DMS153 treated with DMSO at 0.1 percent for 48 hours (cell line): ENCODE measurements around the gene STYXL2.

Source experiments
- DNase-seq: peaks from one replicate; lab custom pipeline; 2025; ENCODE audit not compliant: unreplicated experiment; lab: John Stamatoyannopoulos, UW

Gene STYXL2

DNA sequence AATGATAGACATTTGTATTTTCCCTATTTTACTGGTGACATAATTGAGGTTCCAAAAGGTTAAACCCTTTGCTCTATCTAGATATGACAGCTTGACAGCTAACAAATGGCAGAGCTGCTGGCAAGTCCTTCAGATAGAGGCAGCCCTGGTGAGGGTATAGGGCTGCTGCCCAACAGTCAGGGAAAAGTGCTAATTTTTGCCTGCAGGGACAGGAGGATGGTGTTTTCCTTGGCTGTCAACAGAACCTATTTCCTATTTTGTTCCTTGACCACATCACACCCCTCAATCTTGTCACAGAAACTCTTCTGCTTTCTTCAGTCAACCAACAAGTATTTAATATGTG is 16.0 kb upstream of the STYXL2 start:
- DNase-seq: no peak

DNA sequence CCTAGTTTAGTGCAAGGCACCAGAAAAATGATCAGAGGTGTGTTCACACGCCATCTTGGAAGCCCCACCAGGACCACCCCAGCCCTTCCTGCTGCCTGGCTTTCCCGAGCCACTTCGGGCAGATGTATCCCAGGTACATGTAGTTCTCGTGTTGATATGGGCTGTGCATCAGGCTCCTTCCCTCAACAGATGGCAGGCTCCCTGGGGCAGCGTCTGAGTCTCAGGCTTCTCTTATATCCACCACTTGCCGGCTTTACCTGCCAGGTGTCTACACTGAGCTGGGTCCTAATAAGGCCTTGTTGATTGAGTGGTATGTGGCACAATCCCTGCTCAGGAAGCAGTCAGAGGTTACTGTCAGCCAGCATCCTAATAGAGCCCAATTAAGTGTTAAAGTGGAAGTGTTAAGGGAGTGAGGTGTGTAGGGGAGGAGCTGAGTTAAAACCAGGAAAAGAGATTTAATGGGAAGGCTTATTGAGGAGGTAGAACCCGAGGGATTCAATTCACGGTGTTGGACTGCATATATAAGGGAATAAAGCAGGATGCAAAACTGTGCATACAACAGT is 12.2 kb upstream of the STYXL2 start:
- no peak for DNase-seq

DNA sequence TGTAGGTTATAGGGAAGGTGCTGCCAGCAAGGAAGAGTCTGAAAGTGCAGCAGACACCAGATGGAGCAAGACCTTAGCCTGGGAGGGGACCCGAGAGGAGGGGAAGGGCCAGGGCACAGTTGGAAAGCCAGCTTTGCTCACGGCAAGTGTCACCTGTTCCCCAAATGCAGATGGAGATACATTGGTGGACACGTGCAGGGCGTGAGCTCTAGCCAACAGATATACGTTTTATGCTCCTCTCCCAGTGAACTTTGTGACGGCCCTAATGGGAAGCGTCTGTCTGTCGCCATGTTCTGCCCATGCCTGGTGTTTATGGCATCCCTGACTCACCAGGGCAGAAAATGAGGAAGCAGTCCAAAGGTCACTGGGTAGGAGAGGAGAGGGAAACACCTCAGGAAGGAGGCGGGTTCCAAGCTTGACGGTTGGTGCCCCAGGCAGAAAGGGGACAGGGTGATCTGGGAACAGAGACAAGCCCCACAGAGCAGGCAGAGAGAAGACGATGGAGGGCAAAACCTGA is 11.3 kb upstream of the STYXL2 start:
- no peak for DNase-seq

DNA sequence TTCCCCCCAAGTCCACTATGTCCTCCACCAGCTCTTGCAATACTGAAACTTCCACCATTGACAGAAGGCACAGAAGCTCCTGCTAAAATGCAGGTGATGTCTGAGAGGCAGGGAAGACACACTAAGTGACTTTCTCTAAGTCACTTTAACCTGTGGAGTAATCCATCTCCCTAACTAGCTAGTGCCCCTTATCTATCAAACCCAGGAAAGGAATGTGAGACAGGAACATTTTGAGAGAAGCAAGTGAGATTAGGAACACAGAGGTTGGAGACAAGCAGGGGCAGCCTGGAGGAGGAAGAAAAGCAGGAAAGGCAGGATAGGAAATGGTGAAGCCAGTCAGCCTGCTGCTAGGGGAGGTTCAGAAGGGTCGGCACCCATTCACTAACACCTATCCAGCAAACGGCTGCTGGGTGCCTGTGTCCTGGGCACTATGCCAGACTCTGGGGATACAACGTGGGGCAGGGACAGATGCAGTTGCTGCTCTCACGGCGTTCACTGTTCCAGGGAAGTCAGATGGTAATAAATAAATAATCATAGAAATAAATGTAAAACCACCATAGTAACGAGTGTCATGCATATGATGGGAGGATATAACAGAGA is 10.7 kb upstream of the STYXL2 start:
- DNase-seq: peak; percentile 79

DNA sequence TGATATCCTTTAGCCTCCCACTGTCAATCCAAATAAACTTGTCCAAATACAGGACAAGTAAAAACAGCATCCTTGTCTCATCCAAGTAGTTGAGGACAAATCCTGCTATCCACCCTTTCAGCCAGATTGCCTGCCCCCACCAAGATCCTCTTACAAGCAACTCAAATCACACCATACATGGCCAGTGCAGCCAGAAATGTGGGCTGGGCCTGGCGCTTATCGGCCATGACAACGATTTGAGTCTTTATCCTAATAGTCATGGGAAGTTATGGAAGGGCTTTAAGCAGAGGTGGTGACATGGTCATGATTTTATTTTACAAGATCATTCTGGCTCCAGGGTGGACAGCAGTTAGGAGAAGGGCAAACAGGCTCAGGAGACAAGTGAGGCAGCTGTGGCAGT is 10.0 kb upstream of the STYXL2 start:
- DNase-seq: no peak

DNA sequence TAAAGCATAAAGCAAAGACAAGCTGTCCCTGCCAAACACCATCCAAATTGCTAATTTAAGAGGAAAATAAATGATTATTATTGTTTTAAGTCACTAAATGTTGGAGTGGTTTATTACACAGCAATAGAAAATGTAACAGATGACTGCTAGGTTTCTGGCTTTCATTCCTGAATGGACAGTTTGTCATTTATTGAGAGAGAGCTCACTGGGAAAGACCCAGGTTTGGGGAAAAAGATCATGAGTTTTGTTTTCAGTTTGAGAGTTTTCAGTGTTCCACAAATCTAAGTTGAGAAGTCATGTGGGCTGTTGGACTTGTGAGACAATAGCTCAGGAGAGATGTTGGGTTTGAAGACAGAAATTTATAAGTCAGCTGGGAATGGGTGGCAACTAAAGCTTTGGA is 9.1 kb upstream of the STYXL2 start:
- DNase-seq: no peak

DNA sequence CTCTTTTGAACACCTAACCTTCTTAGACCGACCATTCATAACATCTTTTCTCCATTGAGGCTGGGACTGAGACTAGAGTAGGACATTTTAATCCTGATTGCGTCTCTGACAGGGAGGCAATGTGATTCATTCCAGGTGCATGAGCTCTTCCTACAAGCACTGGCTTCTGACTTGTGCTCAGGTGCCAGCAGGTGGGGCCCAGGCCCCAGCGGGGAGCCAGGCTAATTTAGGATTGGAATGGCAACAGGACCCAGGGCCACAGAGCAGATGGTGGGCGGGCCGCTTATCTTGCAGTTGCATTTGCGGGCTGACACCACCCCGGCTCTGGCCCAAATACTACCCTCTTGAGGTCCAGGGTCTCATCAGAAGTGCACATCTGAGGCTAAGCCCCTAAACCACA is 7.8 kb upstream of the STYXL2 start:
- no peak for DNase-seq

DNA sequence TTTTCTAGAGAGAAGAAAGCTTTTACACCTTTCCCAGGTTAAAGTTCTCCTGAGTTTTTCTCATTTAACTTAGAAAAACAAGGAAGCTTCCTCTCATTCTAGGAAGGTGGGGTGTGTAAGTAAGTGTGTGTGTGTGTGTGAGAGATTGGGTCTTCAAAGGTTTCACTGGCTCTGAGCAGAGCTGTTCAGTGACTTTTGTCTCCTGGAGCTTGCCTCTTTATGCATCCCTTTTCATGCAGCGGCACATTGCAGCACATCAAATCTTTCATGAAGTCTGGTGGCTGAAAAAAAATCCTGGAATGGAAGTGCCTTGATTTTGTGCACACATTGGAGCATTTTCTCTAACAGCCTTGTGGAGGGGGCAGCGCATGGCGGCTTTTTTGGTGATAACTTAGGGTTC is 7.1 kb upstream of the STYXL2 start:
- no peak for DNase-seq

DNA sequence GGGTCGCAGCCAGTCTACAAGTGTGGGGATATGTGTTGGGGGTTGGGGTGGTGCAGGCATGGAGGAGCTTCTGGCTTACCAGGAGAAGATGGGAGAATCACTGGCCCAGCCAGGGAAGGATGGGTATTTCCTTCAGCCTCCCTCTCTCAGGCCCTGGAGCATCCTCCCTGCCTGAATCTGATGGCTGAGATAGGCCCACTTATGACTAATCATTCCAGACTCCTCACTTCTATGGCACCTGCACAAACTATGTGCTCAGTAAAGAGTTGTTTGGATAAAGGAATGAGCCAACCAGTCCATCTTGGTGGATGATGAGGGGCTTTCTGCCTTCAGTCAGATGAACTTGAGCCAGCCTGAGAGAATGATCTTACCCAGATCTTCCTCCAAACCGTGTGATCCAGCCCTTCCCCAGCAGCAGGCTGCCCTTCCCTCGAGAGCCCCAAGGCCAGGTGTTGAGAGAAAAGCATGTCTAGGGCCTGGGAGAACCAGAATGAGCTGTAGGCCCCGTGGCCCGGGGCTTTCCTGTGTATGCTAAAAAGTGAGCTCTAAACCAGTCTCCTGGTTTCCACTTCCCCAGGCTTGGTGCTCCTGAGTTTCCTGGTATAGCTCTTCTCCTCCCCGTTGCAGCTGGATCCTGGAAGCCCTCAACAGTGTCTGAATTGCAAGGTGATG is 5.0 kb upstream of the STYXL2 start:
- no peak for DNase-seq

DNA sequence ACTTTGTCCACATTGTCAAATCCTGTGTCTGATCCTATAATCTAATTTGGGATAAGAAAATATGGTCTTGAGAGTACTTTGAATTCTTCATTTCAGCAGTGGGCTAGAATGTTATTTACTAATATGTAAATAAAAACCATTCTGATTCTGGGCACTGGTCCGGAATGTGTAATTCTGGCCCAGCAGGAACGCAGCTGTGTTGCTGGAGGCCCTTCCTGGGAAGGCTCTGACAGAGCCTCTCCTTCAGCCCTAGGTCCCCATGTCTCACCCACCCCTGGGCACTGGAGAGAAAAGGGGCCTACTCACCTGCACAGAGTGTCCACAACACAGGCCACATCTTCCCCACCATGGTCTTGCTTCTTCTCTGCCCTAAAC is 3.9 kb upstream of the STYXL2 start:
- DNase-seq: no peak

DNA sequence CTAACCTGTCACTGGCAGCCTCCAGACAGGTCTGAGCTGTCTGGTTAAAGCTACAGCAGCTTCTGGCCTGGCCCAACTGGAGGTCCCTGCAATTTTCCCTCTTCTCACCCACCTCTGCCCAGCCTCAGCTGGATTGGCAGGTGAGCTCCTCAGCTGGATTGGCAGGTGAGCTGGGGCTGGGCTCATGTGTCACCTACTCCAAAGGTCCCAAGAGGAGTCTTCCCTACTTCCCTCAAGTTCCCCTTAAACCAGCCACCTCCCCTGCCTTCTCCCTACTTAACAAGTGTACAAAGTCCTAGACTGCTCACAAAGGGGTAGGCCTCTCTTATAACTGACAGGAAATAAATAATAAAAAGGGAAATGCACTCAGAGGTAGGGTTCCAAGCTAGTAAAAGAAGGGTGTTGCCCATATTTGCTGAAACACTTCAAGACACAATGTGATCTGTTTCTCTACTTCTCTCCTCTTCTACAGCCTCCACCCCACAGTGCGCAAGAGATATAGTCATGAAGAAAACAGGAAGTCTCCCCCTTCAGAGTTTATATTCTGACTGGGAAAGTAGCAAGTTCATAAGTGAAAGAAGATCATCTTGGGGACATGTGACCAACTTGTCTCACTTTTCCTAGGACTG is 3.4 kb upstream of the STYXL2 start, which contains the start of gene GPA33:
GPA33 (minus strand) TSS at position 64 of the 629 bp plus-strand sequence. CDS start 90 bp downstream, outside the sequence.
- DNase-seq: no peak

DNA sequence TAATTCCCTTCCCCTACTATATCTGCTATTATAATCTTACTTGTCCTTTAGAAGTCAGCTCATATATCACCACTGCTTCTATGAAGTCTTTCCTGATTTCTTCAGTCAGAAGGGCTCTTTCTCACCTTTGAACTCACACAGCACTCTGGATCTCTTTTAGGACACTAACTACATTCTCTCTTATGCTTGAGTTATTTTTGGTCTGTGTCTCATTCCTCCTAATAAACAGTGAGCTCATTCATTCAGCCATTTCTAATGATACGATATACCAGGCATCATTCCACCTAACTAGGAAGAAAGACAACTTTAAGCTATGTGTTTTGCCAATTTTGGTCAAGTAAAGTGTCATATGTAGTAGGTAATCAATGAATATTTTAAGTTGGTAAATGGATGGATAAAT is 1.2 kb upstream of the STYXL2 start:
- no peak for DNase-seq

DNA sequence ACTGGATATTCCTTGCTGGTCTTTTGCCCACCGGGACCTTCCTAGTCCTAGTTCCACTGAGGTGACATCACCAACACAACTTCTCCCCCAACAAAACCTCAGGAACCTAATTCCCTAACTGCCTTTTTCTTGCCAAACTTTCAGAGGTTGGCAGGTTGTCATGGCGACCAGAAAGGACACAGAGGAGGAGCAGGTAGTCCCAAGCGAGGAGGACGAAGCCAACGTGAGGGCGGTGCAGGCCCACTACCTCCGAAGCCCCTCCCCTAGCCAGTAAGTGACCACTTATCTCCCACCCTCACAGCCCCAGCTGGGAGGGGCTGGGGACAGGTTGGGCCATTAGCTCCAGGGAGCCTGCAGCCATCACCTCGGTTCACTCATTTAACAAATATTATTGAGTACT is 815 bp downstream of the STYXL2 start:
- no peak for DNase-seq

DNA sequence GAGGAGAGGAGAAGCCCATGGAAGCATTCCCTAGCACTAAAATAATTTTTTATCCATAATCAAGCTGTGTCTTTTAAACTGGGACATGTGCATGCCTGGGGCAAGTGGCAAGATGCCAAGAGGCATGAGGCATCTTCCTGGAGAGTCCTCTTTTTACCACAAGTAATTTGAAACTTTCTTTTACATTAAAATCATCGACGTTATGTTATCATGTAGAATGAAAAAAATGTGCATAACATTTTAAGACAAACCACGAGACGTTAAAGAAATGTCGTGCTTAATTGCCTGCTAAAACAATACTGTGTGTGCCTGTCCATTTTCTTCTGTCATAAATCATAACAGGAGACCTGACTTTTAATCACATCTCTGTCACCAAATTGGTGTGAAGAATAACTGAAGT is 1.5 kb downstream of the STYXL2 start:
- no peak for DNase-seq

DNA sequence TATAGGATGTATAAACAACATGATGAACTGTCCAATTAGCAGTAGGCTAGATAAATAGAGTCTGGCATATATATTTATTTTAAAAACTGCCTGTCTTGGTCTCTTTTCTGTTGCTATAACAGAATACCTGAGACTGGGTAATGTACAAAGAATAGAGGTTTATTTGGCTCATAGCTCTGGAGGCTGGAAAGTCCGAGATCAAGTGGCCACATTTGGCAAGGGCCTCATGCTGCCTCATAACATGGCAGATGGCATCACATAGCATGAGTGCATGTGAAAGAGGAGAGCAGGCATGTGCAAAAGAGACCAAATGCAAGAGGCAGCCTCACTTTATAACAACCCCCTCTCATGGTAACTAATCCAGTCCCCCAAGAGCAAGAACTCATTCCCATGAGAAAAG is 6.0 kb downstream of the STYXL2 start:
- no peak for DNase-seq

DNA sequence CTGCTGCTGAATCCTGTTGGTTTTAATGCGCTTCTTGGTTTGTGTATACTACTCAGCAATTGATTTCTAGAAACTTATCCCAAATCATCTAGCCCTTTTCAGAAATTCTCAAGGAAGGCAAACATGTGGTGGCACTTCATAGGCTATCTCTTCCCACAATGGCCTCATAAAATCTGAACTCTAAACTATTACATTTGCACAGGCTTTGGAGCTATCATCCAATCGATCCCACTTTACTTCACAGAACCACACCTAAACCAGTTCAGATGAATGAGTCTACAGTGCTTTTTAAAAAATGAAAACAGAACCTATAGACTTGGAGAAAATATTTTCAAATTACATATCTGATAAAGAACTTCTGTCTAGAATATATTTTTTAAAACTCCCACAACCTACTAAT is 6.9 kb downstream of the STYXL2 start:
- no peak for DNase-seq

DNA sequence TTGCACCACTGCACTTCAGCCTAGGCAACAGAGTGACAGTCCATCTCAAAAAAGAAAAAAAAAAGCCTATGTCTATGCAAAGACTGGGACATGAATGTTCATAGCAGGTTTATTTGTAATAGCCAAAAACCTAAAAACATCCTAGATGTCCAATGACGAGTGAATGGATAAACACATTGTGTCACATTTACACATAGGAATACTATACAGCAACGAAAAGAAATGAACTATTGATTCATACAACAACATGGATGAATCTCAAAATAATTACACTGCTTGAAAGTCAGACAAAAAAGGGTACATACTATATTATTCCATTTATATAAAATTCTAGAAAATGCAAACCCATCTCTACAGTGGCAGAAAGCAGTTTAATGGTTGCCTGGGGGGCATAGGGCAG is 7.9 kb downstream of the STYXL2 start:
- no peak for DNase-seq

DNA sequence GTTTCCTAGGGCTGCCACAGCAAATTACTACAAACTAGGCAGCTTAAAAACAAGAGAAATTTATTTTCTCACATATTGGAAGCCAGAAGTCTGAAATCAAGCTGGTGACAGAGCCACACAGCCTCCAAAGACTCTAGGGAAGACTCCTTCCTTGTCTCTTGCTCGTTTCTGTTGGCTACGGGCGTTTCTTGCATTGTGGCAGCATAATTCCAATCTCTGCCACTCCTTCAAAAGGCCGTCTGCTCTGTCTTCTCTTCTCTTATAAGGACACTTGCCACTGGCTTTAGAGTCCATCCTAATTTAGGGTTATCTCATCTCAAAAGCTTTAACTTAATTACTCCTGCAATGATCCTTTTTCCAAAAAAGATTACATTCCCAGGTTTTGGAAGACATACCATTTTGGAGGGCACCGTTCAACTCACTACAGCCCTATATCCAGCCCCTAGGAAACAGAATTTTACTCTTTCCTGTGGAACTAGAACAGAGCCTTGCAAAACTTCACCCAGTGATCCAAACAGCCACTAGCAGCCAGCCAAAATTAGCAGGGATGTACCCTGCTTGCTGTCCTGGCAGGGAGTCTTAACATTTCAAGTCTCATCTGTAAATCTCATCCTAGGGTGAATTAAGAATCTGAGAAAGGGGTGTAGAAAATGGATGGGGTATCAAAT is 9.2 kb downstream of the STYXL2 start:
- DNase-seq: no peak

DNA sequence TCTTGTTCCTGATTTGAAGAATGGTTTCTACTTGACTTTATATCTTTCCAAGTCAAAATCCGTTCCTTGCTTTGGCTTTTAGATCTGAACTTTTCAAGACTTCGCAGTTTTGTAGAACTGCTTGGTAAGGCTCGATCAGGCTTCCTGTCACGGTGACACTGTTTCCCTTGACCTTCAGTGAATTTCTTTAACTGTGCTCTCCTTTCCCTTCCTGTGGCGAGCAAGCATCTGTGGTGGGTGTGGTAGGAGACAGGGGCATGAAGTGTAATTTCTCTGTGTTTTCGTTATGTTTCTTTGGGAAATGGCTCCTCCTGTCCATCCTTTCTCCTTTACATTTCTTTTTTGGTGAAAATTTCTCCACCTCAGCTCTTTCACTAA is 10.4 kb downstream of the STYXL2 start:
- no peak for DNase-seq

DNA sequence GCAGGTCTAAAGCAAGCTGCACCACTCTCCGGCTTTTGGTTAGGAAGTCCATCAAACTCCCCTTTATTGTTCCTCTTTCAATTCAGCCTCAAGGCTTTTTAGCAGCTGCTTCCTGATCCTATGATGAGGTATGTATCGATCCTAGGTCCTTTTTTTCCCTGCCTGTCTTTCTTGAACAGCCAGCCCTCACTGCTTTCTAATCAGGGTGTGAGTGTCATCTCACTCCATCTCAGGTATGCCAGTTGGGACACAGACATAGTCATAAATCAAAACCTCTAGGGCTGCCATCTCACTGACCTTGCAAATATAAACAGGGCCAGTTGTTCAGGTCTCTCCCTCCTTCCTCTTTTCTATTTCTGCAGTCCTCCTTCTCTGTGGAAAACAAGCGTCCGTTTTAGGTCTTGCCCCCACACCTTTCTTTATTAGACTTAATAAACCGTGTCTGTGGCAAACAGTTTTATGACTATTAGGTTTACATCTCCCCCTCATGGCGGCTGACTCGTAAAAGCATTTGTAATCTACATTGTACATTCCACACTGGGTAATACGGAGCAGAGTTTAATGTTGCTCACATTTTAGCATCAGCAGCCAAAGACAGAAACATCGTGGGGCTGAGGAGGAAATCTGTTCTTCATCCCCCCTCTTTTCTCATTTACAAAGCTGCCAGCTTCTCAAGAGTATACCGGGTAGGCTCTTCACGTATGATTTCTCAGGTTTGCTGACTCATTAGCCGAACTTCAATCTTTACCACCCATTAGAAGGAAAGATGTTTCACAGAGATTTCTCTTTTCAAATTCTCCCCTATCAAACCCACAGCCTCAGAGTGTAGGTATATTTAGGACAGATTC is 11.6 kb downstream of the STYXL2 start:
- peak; percentile 73 for DNase-seq

DNA sequence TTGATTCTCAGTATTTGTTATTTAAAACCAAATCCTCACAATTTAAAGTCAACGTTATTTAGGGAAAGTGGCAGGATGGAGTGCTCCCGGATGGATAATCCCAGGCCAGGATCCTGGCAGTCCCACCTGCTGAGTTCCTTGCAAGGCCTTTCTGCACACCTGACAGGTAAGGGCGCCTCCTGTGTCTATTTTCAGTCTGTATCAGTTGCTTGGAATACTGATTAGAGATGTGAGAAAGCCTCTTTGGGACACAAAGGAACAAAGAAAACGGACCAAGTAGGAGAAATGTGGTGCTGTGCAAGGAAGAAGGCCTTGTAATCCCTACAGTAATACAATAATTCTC is 12.2 kb downstream of the STYXL2 start:
- DNase-seq: no peak
